ENCODE measurements around the gene BRD3OS. TPM values are rescaled to one million over a fixed set of nuclear protein-coding genes. Genes with fewer than 3 reads are reported as not detected.
"Not testable (repeated sequence)": the region's sequence is repeated elsewhere in the genome, so short reads cannot be mapped to it uniquely, and the experiment has no call there.

BRD3OS gene
- total and polyA plus RNA-seq, 2 donors (not counting 3 experiments of a cell fraction or from before 2014, with no cell fraction given), result 11.9 to 15.4 TPM

DNA sequence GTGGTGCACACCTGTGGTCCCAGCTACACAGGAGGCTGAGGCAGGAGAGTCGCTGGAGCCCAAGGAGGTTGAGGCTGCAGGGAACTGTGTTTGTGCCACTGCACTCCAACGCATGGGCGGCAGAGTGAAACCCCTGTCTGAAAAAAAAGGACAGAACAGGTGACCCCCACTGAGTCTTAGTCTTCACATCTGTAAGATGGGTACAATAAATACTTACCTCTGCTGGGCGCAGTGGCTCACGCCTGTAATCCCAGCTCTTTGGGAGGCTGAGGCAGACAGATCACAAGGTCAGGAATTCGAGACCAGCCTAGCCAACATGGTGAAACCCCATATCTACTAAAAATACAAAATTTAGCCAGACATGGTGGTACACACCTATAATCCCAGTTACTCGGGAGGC lies 47.4 kb downstream of the BRD3OS start:
- dilution Hi-C loops (cut with MboI; ENCODE audit: extremely low pct_ligation_motif_present, low sequenced_read_pairs); BruUV-seq (replicated peaks); H3K9me1 ChIP-seq (replicated peaks; ENCODE audit: control insufficient read depth, extremely low read depth, insufficient read depth, low read length); H3K4me1 ChIP-seq (ENCODE audit: control insufficient read depth, extremely low read depth, insufficient read depth, low read length); CTCF ChIA-PET; H2AFZ ChIP-seq (ENCODE audit: low read depth, low read length); intact Hi-C loops (cut with micrococcal nuclease); H3K9me3 ChIP-seq (replicated peaks; ENCODE audit: control insufficient read depth, insufficient read depth, low read length); H3K79me2 ChIP-seq (ENCODE audit: control insufficient read depth, insufficient read depth, low read length); FAIRE-seq; H3K27ac ChIP-seq (ENCODE audit: insufficient read depth, low read depth, low read length); DNase-seq (ENCODE audit: low read depth, low spot score); H3K36me3 ChIP-seq (ENCODE audit: control insufficient read depth in 2 of 2, extremely low read depth in 1 of 2, insufficient read depth in 2 of 2, low read length in 2 of 2); H3K4me2 ChIP-seq (ENCODE audit: insufficient read depth, low read length); H4K20me1 ChIP-seq (replicated peaks; ENCODE audit: control insufficient read depth, extremely low read depth, insufficient read depth, low read length); H3K4me3 ChIP-seq (replicated peaks in 1 of 3; ENCODE audit: insufficient read depth in 1 of 3, low read depth in 1 of 3, low read length in 3 of 3); POLR2A ChIA-PET; H3K9ac ChIP-seq (replicated peaks; ENCODE audit: extremely low read depth, insufficient read depth, low read length): not testable (repeated sequence)
- H3K27me3 ChIP-seq (ENCODE audit: control insufficient read depth in 2 of 2, insufficient read depth in 2 of 2, low read length in 2 of 2), result peaks cover 16 to 32% of the 10 kb centered on the region in 2 experiments

- Histone ChIP-seq H3K9me3 (replicated peaks; ENCODE audit: control insufficient read depth, insufficient read depth, low read length) (no peaks in the 10 kb centered on the region), H2AFZ (ENCODE audit: low read depth, low read length) (no peak overlapping the region), H3K27me3 (ENCODE audit: control insufficient read depth in 2 of 2, insufficient read depth in 2 of 2, low read length in 2 of 2) (peaks cover 16 to 32% of the 10 kb centered on the region in 2 experiments), H3K79me2 (ENCODE audit: control insufficient read depth, insufficient read depth, low read length) (no peaks in the 10 kb centered on the region), H3K4me1 (ENCODE audit: control insufficient read depth, extremely low read depth, insufficient read depth, low read length) (peaks cover 2% of the 10 kb centered on the region), H4K20me1 (replicated peaks; ENCODE audit: control insufficient read depth, extremely low read depth, insufficient read depth, low read length) (no peaks in the 10 kb centered on the region), H3K9me1 (replicated peaks; ENCODE audit: control insufficient read depth, extremely low read depth, insufficient read depth, low read length) (no peaks in the 10 kb centered on the region), H3K36me3 (ENCODE audit: control insufficient read depth in 2 of 2, extremely low read depth in 1 of 2, insufficient read depth in 2 of 2, low read length in 2 of 2) (no peaks in the 10 kb centered on the region), H3K4me3 (replicated peaks in 1 of 3; ENCODE audit: insufficient read depth in 1 of 3, low read depth in 1 of 3, low read length in 3 of 3) (no peak overlapping the region), H3K4me2 (ENCODE audit: insufficient read depth, low read length) (no peak overlapping the region), H3K27ac (ENCODE audit: insufficient read depth, low read depth, low read length) (no peak overlapping the region), H3K9ac (replicated peaks; ENCODE audit: extremely low read depth, insufficient read depth, low read length) (no peak overlapping the region)
- BruUV-seq (replicated peaks), result no TSS peak
- FAIRE-seq (no peak), DNase-seq (ENCODE audit: low read depth, low spot score) (no peak)
- no peak for TF ChIP-seq POLR2A (IDR thresholded peaks at IDR 0.05; ENCODE audit: low read depth, low read length)
- no peak for TF ChIP-seq JUN (IDR thresholded peaks at IDR 0.05; ENCODE audit: borderline replicate concordance, insufficient read depth, insufficient read length, low read depth)
- TF ChIP-seq, protein P1, sequence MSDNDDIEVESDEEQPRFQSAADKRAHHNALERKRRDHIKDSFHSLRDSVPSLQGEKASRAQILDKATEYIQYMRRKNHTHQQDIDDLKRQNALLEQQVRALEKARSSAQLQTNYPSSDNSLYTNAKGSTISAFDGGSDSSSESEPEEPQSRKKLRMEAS (IDR thresholded peaks at IDR 0.05; ENCODE audit: insufficient read depth, insufficient read length), result no peak
- TF ChIP-seq, protein P2, sequence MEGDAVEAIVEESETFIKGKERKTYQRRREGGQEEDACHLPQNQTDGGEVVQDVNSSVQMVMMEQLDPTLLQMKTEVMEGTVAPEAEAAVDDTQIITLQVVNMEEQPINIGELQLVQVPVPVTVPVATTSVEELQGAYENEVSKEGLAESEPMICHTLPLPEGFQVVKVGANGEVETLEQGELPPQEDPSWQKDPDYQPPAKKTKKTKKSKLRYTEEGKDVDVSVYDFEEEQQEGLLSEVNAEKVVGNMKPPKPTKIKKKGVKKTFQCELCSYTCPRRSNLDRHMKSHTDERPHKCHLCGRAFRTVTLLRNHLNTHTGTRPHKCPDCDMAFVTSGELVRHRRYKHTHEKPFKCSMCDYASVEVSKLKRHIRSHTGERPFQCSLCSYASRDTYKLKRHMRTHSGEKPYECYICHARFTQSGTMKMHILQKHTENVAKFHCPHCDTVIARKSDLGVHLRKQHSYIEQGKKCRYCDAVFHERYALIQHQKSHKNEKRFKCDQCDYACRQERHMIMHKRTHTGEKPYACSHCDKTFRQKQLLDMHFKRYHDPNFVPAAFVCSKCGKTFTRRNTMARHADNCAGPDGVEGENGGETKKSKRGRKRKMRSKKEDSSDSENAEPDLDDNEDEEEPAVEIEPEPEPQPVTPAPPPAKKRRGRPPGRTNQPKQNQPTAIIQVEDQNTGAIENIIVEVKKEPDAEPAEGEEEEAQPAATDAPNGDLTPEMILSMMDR (IDR thresholded peaks at IDR 0.05; ENCODE audit: extremely low read depth in 1 of 2, insufficient read depth in 1 of 2, low read depth in 1 of 2, low read length in 2 of 2), result no peak
- TF ChIP-seq POLR2AphosphoS5 (IDR thresholded peaks at IDR 0.05; ENCODE audit: insufficient read depth, low read depth, low read length), result no peak
- TF ChIP-seq EZH2 (IDR thresholded peaks at IDR 0.05; ENCODE audit: borderline replicate concordance, low read depth, low read length, severe bottlenecking), result no peak
- no peak for TF ChIP-seq MYC (IDR thresholded peaks at IDR 0.05; ENCODE audit: low read depth, low read length)
- POLR2A ChIA-PET, result no interaction called here
- CTCF ChIA-PET, result interaction anchor here (2.1 kb wide), 1 partner anchor 26 kb away, joined by 8 read pairs; no protein-coding TSS in a partner anchor
- intact Hi-C loops (cut with micrococcal nuclease), result no loop called here
- dilution Hi-C loops (cut with MboI; ENCODE audit: extremely low pct_ligation_motif_present, low sequenced_read_pairs), result no loop called here
Measured at GRCh38 chr9:134073500-134073899, 48.2 kb downstream of the BRD3OS start.

DNA sequence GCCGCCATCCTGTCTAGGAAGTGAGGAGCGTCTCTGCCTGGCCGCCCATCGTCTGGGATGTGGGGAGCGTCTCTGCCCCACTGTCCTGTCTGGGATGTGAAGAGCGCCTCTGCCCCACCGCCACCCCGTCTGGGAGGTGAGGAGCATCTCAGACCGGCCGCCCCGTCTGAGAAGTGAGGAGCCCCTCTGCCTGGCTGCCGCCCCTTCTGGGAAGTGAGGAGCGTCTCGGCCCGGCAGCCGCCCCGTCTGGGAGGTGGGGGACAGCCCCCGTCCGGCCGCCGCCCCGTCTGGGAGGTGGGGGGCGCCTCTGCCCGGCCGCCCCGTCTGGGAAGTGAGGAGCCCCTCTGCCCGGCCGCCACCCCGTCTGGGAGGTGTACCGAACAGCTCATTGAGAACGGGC lies 50.4 kb downstream of the BRD3OS start:
- H3K4me3 ChIP-seq (replicated peaks in 1 of 3; ENCODE audit: insufficient read depth in 1 of 3, low read depth in 1 of 3, low read length in 3 of 3); dilution Hi-C loops (cut with MboI; ENCODE audit: extremely low pct_ligation_motif_present, low sequenced_read_pairs); H3K79me2 ChIP-seq (ENCODE audit: control insufficient read depth, insufficient read depth, low read length); H2AFZ ChIP-seq (ENCODE audit: low read depth, low read length); CTCF ChIA-PET; BruUV-seq (replicated peaks); FAIRE-seq; H3K9me1 ChIP-seq (replicated peaks; ENCODE audit: control insufficient read depth, extremely low read depth, insufficient read depth, low read length); intact Hi-C loops (cut with micrococcal nuclease); H3K9ac ChIP-seq (replicated peaks; ENCODE audit: extremely low read depth, insufficient read depth, low read length); H3K27ac ChIP-seq (ENCODE audit: insufficient read depth, low read depth, low read length); H3K4me2 ChIP-seq (ENCODE audit: insufficient read depth, low read length); H3K9me3 ChIP-seq (replicated peaks; ENCODE audit: control insufficient read depth, insufficient read depth, low read length); H4K20me1 ChIP-seq (replicated peaks; ENCODE audit: control insufficient read depth, extremely low read depth, insufficient read depth, low read length); POLR2A ChIA-PET; H3K4me1 ChIP-seq (ENCODE audit: control insufficient read depth, extremely low read depth, insufficient read depth, low read length); H3K36me3 ChIP-seq (ENCODE audit: control insufficient read depth in 2 of 2, extremely low read depth in 1 of 2, insufficient read depth in 2 of 2, low read length in 2 of 2); DNase-seq (ENCODE audit: low read depth, low spot score): not testable (repeated sequence)
- H3K27me3 ChIP-seq (ENCODE audit: control insufficient read depth in 2 of 2, insufficient read depth in 2 of 2, low read length in 2 of 2), result peaks cover 6 to 21% of the 10 kb centered on the region in 2 experiments
